SH-SY5Y (cell line): ENCODE measurements around the gene ZNF333.

Source experiments
- GATA2 ChIP-seq: IDR thresholded peaks from 2 replicates; pipeline ENCODE4 v1.6.1; 2011; ENCODE audit warnings: mild to moderate bottlenecking, low read depth, low read length
- GATA3 ChIP-seq: IDR thresholded peaks from 2 replicates; pipeline ENCODE4 v1.6.1; 2011; ENCODE audit warnings: low read depth, mild to moderate bottlenecking, low read length, moderate library complexity

DNA sequence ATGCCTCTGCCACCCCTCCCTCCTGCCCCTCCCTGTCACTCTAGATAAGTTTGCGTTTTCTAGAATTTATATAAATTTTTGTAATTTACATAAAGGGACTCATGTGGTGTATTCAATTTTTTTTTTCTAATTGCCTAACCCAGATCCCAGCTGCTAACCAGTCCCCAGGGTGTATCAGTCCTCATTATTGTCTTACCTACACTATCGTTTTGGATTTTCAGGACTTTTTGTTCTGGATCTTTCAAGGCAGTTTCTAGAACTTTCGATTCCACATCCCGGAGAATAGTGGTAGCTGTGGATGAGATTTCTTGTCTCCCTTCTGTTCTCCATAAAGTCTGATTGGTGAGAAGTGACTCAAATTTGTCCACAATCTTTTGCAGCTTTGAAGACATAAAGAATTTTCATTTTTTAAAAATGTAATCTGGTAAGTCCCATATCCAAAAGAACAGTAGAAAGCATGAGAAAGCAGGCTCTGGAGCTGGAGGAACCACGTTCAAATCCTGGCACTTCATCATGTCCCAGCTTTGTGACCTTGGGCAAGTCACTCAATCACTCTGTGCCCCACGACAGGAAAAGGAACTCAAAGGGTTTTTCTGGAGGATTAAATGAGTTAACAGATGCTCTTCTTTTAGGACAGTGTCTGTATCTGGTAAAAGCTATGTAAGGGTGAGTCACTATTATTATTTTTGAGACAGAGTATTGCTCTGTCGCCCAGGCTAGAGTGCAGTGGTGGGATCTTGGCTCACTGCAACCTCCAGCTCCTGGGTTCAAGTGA lies 34.9 kb upstream of the ZNF333 start:
- no peak for TF ChIP-seq GATA3
- no peak for TF ChIP-seq GATA2
